GM12878 (cell line): ENCODE measurements around the gene SP1. TPM values are rescaled to one million over a fixed set of nuclear protein-coding genes. Genes with fewer than 3 reads are reported as not detected.
A peak's percentile ranks its signal among the peaks of the same experiment; 100 is the strongest.

ENCODE experiments used
- ATF7 ChIP-seq: fragments of 450-650 bp; IDR thresholded peaks from 2 replicates; pipeline ENCODE4 v1.6.1; 2016; ENCODE audit warnings: low read depth, mild to moderate bottlenecking
- DPF2 ChIP-seq: fragments of 450-650 bp; IDR thresholded peaks from 2 replicates; pipeline ENCODE4 v1.6.1; 2017; ENCODE audit warnings: mild to moderate bottlenecking
- E4F1 ChIP-seq: fragments of 450-650 bp; IDR thresholded peaks from 2 replicates; pipeline ENCODE4 v1.6.1; 2018; ENCODE audit warnings: borderline replicate concordance, mild to moderate bottlenecking; ENCODE audit not compliant: partially characterized antibody
- HDGF ChIP-seq: fragments of 450-650 bp; IDR thresholded peaks from 2 replicates; pipeline ENCODE4 v1.6.1; 2016; ENCODE audit warnings: antibody characterized with exemption
- IRF4 ChIP-seq: IDR thresholded peaks from 2 replicates; pipeline ENCODE4 v1.6.1; 2011; ENCODE audit warnings: low read depth, low read length
- POU2F2 ChIP-seq: IDR thresholded peaks from 3 replicates; pipeline ENCODE4 v1.6.1; 2011; ENCODE audit warnings: low read depth, mild to moderate bottlenecking, low read length, borderline replicate concordance
- SUZ12 ChIP-seq: fragments of 200-600 bp; sonication (generic); IDR thresholded peaks from one replicate; pipeline ENCODE4 v1.6.1; 2018; ENCODE audit warnings: antibody characterized with exemption, mild to moderate bottlenecking; ENCODE audit not compliant: unreplicated experiment
- TAF1 ChIP-seq: IDR thresholded peaks from 2 replicates; pipeline ENCODE4 v1.6.1; 2011; ENCODE audit warnings: mild to moderate bottlenecking, low read depth, low read length, borderline replicate concordance
- TCF3 ChIP-seq: IDR thresholded peaks from 2 replicates; pipeline ENCODE4 v1.6.1; 2012; ENCODE audit warnings: low read depth, mild to moderate bottlenecking, low read length, borderline replicate concordance; ENCODE audit not compliant: insufficient read depth
- polyA plus RNA-seq, 11 experiments: library from polyadenylated mRNA; depleted of rRNA in 4 of 11; unstranded in 6 of 11; stranded (reverse) in 5 of 11; fragments of >200 nt; fragmentation: Nextera tagmentation in 4 of 11; fragmentation: Illumina TruSeq in 1 of 11; extraction: Ambion mirVana in 4 of 11; extraction: Trizol in 1 of 11; gene quantifications; 1 replicate in 1 of 11; 2 replicates in 10 of 11; pipeline versions ENCODE4 v1.2.1 to v1.2.3, GENCODE V29; 2011 to 2016; ENCODE audit warnings: inconsistent platforms in 2 of 11, missing spikeins in 2 of 11, low read depth in 1 of 11
- total RNA-seq, 4 experiments: library from RNA; depleted of rRNA in 3 of 4; stranded (reverse); fragments of >200 nt in 3 of 4; fragmentation: Illumina TruSeq in 1 of 4; extraction: Trizol in 1 of 4; gene quantifications; 2 replicates each; pipeline versions ENCODE4 v1.2.1 to v1.2.3, GENCODE V29; 2013 to 2021
- TF ChIP-seq, protein P1 (sequence below): fragments of 450-650 bp; IDR thresholded peaks from 2 replicates; pipeline ENCODE4 v1.6.1; 2016; ENCODE audit warnings: mild to moderate bottlenecking
- TF ChIP-seq, protein P2 (sequence below): fragments of 450-650 bp; IDR thresholded peaks from 2 replicates; pipeline ENCODE4 v1.6.1; 2016; ENCODE audit warnings: mild to moderate bottlenecking, moderate library complexity, borderline replicate concordance

SP1 gene
- total and polyA plus RNA-seq, 10 of the 15 experiments (the other 5 are each of a cell fraction or from before 2014, with no cell fraction given) = 3.3 to 52.0 (median 25.2) TPM

DNA sequence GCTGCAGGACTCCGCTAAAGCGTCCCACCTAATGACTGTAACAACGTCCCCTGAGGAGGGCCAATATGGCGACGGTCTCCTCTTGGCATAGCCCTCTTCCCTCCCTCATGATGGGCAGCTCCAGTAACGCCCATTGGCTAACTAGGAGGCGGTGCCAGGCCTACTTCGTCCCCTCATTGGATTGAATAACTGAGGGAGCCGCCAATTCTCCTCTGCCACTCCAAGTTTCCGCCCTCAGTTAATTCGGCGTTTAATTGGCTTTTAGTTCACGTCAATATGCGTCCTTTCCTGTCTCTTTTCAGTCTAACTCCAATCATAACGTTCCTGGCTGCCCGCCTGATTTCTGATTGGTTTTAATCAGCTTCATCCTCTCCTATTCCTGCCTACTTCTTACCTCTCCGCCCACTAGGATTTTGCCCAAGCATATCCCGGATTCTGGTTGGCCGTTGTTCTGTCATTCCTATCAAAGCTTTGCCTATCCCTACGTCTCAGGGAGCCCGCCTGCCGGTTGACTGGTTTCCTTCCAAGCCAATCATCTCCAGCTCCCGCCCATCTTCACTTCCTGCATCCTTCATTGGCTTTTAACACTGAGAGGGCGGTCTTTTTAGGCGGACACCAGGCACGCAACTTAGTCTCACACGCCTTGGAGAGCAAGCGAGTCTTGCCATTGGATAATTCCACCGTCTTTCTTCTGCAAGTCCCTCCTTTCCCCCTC, 430 bp upstream of the SP1 start (continued):
- TF ChIP-seq, protein P1, sequence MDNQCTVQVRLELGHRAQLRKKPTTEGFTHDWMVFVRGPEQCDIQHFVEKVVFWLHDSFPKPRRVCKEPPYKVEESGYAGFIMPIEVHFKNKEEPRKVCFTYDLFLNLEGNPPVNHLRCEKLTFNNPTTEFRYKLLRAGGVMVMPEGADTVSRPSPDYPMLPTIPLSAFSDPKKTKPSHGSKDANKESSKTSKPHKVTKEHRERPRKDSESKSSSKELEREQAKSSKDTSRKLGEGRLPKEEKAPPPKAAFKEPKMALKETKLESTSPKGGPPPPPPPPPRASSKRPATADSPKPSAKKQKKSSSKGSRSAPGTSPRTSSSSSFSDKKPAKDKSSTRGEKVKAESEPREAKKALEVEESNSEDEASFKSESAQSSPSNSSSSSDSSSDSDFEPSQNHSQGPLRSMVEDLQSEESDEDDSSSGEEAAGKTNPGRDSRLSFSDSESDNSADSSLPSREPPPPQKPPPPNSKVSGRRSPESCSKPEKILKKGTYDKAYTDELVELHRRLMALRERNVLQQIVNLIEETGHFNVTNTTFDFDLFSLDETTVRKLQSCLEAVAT = no peak
- TF ChIP-seq TAF1 = peak; percentile 84; the same call in 1 of the 2 replicates
- TF ChIP-seq, protein P2, sequence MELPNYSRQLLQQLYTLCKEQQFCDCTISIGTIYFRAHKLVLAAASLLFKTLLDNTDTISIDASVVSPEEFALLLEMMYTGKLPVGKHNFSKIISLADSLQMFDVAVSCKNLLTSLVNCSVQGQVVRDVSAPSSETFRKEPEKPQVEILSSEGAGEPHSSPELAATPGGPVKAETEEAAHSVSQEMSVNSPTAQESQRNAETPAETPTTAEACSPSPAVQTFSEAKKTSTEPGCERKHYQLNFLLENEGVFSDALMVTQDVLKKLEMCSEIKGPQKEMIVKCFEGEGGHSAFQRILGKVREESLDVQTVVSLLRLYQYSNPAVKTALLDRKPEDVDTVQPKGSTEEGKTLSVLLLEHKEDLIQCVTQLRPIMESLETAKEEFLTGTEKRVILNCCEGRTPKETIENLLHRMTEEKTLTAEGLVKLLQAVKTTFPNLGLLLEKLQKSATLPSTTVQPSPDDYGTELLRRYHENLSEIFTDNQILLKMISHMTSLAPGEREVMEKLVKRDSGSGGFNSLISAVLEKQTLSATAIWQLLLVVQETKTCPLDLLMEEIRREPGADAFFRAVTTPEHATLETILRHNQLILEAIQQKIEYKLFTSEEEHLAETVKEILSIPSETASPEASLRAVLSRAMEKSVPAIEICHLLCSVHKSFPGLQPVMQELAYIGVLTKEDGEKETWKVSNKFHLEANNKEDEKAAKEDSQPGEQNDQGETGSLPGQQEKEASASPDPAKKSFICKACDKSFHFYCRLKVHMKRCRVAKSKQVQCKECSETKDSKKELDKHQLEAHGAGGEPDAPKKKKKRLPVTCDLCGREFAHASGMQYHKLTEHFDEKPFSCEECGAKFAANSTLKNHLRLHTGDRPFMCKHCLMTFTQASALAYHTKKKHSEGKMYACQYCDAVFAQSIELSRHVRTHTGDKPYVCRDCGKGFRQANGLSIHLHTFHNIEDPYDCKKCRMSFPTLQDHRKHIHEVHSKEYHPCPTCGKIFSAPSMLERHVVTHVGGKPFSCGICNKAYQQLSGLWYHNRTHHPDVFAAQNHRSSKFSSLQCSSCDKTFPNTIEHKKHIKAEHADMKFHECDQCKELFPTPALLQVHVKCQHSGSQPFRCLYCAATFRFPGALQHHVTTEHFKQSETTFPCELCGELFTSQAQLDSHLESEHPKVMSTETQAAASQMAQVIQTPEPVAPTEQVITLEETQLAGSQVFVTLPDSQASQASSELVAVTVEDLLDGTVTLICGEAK = peak; percentile 91; the same call in 1 of the 2 replicates
- TF ChIP-seq SUZ12 = no peak
- TF ChIP-seq POU2F2 = peak; percentile 64; the same call in 2 of the 3 replicates
- peak; percentile 88 for TF ChIP-seq HDGF
- TF ChIP-seq E4F1 = peak; percentile 95
- TF ChIP-seq DPF2 = peak; percentile 100
- TF ChIP-seq TCF3 = 0 out of 2 replicates have a peak, but pooled peaks have one; percentile 45
- TF ChIP-seq IRF4 = 0 out of 2 replicates have a peak, but pooled peaks have one; percentile 4
- TF ChIP-seq ATF7 = peak; percentile 88
